ENCODE data around the gene MBD4. TPM values are rescaled to one million over a fixed set of nuclear protein-coding genes. Genes with fewer than 3 reads are reported as not detected.
A peak's percentile ranks its signal among the peaks of the same experiment; 100 is the strongest.

Gene MBD4
- total RNA-seq, 6 experiments from 2014 or later, result 16.9 to 26.1 (median 25.3) TPM

DNA sequence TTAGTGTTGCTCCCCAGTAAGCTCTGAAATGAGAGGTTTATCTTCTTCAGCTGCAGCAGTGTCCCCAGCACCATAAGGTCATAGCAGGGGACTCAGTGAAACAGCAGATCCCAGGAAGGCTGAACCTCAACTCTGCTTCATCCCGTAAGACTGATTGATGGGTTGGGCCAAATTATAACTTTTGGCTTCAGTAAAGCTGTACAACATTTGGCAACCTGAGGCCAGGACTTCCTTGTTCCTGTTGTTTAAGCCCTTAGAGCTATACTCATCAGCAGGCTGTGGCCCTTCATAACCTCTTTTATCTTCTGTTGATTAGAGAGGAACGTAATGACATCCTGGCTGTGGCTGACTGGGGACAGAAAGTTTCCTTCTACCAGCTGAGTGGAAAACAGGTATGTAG is 29.3 kb upstream of the MBD4 start:
- intact Hi-C loops (cut with DNase I), result no loop called here
- peaks cover 0 to 48% (median 20%) of the 10 kb centered on the region in 4 donors for H3K4me1 ChIP-seq
- no peak overlapping the region for H3K4me3 ChIP-seq
- DNase-seq (no peak), ATAC-seq (peak; percentile 43 to 78 (median 68))
- 25% methylated on average over 2 of the region's 2 CpGs for WGBS (ENCODE audit: insufficient coverage, low coverage, low lambda C conversion rate, missing lambda C conversion rate)
- TF ChIP-seq, protein P1, sequence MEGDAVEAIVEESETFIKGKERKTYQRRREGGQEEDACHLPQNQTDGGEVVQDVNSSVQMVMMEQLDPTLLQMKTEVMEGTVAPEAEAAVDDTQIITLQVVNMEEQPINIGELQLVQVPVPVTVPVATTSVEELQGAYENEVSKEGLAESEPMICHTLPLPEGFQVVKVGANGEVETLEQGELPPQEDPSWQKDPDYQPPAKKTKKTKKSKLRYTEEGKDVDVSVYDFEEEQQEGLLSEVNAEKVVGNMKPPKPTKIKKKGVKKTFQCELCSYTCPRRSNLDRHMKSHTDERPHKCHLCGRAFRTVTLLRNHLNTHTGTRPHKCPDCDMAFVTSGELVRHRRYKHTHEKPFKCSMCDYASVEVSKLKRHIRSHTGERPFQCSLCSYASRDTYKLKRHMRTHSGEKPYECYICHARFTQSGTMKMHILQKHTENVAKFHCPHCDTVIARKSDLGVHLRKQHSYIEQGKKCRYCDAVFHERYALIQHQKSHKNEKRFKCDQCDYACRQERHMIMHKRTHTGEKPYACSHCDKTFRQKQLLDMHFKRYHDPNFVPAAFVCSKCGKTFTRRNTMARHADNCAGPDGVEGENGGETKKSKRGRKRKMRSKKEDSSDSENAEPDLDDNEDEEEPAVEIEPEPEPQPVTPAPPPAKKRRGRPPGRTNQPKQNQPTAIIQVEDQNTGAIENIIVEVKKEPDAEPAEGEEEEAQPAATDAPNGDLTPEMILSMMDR (IDR thresholded peaks at IDR 0.05), result no peak
- no peak for TF ChIP-seq POLR2A (IDR thresholded peaks at IDR 0.05)
- no peaks in the 10 kb centered on the region for H3K9me3 ChIP-seq
- H3K27ac ChIP-seq, result peak overlapping the region; percentile 49 to 76 (median 62)
- no peaks in the 10 kb centered on the region for H3K27me3 ChIP-seq
- peaks cover 0 to 3% (median 0%) of the 10 kb centered on the region in 4 donors for H3K36me3 ChIP-seq

DNA sequence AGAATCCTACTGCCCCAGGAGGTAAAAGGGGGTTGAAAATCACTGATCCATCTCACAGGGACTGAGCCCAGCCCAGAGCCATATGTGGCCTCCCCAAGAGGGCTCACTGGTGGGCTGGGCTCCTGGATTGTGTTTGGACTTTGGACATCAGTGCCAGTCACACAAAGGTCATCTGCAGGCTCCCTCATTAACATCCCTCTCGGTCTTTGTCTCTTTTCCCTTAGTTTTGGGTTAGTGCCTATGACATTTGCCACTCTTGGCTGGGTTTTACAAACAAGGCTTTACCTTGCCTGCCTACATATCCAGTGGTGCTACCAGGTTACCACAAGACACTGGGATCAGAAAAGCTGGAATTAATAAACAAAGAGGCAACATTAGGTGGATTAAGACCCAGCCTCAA is 28.2 kb upstream of the MBD4 start:
- ATAC-seq (peak; percentile 76 to 89 (median 84)), DNase-seq (peak in 2 of 3 donors; percentile 69 to 76)
- H3K4me1 ChIP-seq, result peaks cover 0 to 43% (median 16%) of the 10 kb centered on the region in 4 donors
- H3K9me3 ChIP-seq, result no peaks in the 10 kb centered on the region
- peak overlapping the region; percentile 6 to 76 (median 62) for H3K27ac ChIP-seq
- WGBS (ENCODE audit: insufficient coverage, low coverage, low lambda C conversion rate, missing lambda C conversion rate), result 11% methylated on average over 1 of the region's 1 CpG
- H3K36me3 ChIP-seq, result peaks cover 0 to 3% (median 0%) of the 10 kb centered on the region in 4 donors
- H3K4me3 ChIP-seq, result no peak overlapping the region
- intact Hi-C loops (cut with DNase I), result no loop called here
- no peaks in the 10 kb centered on the region for H3K27me3 ChIP-seq
- TF ChIP-seq, protein P1 (IDR thresholded peaks at IDR 0.05), result no peak
- TF ChIP-seq POLR2A (IDR thresholded peaks at IDR 0.05), result no peak

DNA sequence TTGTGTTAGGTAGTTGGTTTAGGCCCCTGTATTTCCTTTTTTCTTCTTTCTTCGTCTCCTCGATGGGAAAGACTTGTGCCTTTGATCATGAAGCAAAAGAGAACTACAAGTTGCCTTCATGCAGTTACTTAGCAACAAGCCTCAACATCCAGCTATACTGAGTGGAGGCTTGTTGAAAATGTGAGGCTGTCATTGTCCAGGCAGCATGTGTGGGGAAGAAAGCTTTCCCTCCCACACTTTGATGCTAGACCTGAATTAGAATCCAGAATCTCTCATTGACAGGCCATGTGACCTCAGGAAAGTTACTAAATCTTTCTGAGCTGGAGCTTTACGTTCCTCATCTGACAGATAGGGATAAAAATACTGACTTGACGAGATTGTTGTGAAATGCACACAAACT is 24.0 kb upstream of the MBD4 start:
- Histone ChIP-seq H3K4me1 (peaks cover 0 to 38% (median 16%) of the 10 kb centered on the region in 4 donors), H3K27me3 (no peaks in the 10 kb centered on the region), H3K9me3 (no peaks in the 10 kb centered on the region), H3K36me3 (no peaks in the 10 kb centered on the region), H3K27ac (no peak overlapping the region), H3K4me3 (no peak overlapping the region)
- ATAC-seq, result no peak
- no peak for TF ChIP-seq POLR2A (IDR thresholded peaks at IDR 0.05)
- TF ChIP-seq, protein P1 (IDR thresholded peaks at IDR 0.05), result no peak
- intact Hi-C loops (cut with DNase I), result no loop called here
- DNase-seq, result no peak
- WGBS (ENCODE audit: insufficient coverage, low coverage, low lambda C conversion rate, missing lambda C conversion rate), result 67% methylated on average over 4 of the region's 4 CpGs

DNA sequence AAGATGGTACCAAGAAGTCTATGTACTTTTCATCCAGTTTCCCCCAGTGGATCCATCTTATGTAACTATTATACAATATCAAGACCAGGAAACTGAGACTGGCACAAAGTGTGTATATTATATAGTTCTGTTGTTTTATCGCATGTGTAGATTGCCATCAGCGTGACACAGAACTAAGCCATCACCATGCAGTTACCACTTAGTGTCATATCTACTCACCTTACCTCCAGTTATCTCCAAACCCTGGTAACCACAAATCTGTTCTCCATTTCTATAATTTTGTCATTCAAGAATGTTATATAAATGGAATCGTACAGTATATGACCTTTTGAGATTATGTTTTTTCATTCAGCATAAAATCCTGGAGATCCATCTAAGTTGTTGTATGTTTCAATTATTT is 23.3 kb upstream of the MBD4 start:
- DNase-seq (no peak), ATAC-seq (no peak)
- Histone ChIP-seq H3K4me3 (no peak overlapping the region), H3K4me1 (peaks cover 0 to 32% (median 13%) of the 10 kb centered on the region in 4 donors), H3K36me3 (no peaks in the 10 kb centered on the region), H3K9me3 (no peaks in the 10 kb centered on the region), H3K27me3 (no peaks in the 10 kb centered on the region), H3K27ac (peak overlapping the region in 1 of 3 donors; percentile 51)
- 100% methylated on average over 3 of the region's 3 CpGs for WGBS (ENCODE audit: insufficient coverage, low coverage, low lambda C conversion rate, missing lambda C conversion rate)
- TF ChIP-seq, protein P1 (IDR thresholded peaks at IDR 0.05), result no peak
- TF ChIP-seq POLR2A (IDR thresholded peaks at IDR 0.05), result no peak
- intact Hi-C loops (cut with DNase I), result no loop called here

All from right lobe of liver (tissue), 6 donors.